ENCODE data around the gene PGAP2. TPM values are rescaled to one million over a fixed set of nuclear protein-coding genes. Genes with fewer than 3 reads are reported as not detected.

Gene PGAP2
- polyA plus RNA-seq, 1 donor (not counting 4 experiments of a cell fraction or from before 2014, with no cell fraction given), result 37.3 TPM

- dilution Hi-C loops (cut with MboI; ENCODE audit: extremely low pct_ligation_motif_present, low sequenced_read_pairs), result no loop called here
Observed at GRCh38 chr11:3775736-3776406, 32.5 kb upstream of the PGAP2 start.

GRCh38 chr11:3781423-3781822 is 26.9 kb upstream of the PGAP2 start:
- H3K4me1 ChIP-seq (ENCODE audit: control insufficient read depth, extremely low read depth, insufficient read depth, low read length), result no peaks in the 10 kb centered on the region
- H3K27me3 ChIP-seq (ENCODE audit: control insufficient read depth, extremely low read depth, insufficient read depth, low read length), result no peaks in the 10 kb centered on the region
- dilution Hi-C loops (cut with MboI; ENCODE audit: extremely low pct_ligation_motif_present, low sequenced_read_pairs), result no loop called here
- H3K79me2 ChIP-seq (ENCODE audit: control insufficient read depth, insufficient read depth, low read length), result peaks cover 61% of the 10 kb centered on the region
- H3K4me3 ChIP-seq (ENCODE audit: control insufficient read depth in 2 of 3, extremely low read depth in 1 of 3, insufficient read depth in 2 of 3, low read depth in 1 of 3, low read length in 3 of 3), result no peak overlapping the region
- H2AFZ ChIP-seq (ENCODE audit: control insufficient read depth, low read length), result no peak overlapping the region
- DNase-seq (ENCODE audit: low read depth, low spot score) (no peak), FAIRE-seq (no peak)
- H3K27ac ChIP-seq (ENCODE audit: control insufficient read depth, insufficient read depth, low read length), result peak overlapping the region; percentile 31
- peaks cover 12 to 14% of the 10 kb centered on the region in 2 experiments for H3K36me3 ChIP-seq (ENCODE audit: control insufficient read depth in 2 of 2, extremely low read depth in 1 of 2, insufficient read depth in 2 of 2, low read length in 2 of 2)
- no peak overlapping the region for H3K4me2 ChIP-seq (ENCODE audit: control insufficient read depth, extremely low read depth, insufficient read depth, low read depth, low read length)
- no peak overlapping the region for H3K9ac ChIP-seq (ENCODE audit: control insufficient read depth, extremely low read depth, insufficient read depth, low read length)
- TF ChIP-seq CTCF (optimal IDR thresholded peaks at IDR 0.05 in 1 of 3, IDR thresholded peaks at IDR 0.05 in 1 of 3, conservative IDR thresholded peaks at IDR 0.05 in 1 of 3; ENCODE audit: extremely low read depth in 1 of 3, insufficient read depth in 2 of 3, low read length in 3 of 3) (no peak), EZH2 (IDR thresholded peaks at IDR 0.05; ENCODE audit: low read length) (no peak)
- no peaks in the 10 kb centered on the region for H3K9me1 ChIP-seq (ENCODE audit: control insufficient read depth, extremely low read depth, insufficient read depth, low read length)
- H4K20me1 ChIP-seq (ENCODE audit: control insufficient read depth, extremely low read depth, insufficient read depth, low read length), result peaks cover 4% of the 10 kb centered on the region
- H3K9me3 ChIP-seq (ENCODE audit: control insufficient read depth, low read depth, low read length), result no peaks in the 10 kb centered on the region

More at GRCh38 chr11:3775736-3776406, 32.5 kb upstream of the PGAP2 start:
- Histone ChIP-seq H3K9ac (ENCODE audit: control insufficient read depth, extremely low read depth, insufficient read depth, low read length) (no peak overlapping the region), H3K27ac (ENCODE audit: control insufficient read depth, insufficient read depth, low read length) (no peak overlapping the region), H3K79me2 (ENCODE audit: control insufficient read depth, insufficient read depth, low read length) (peaks cover 13% of the 10 kb centered on the region), H3K36me3 (ENCODE audit: control insufficient read depth in 2 of 2, extremely low read depth in 1 of 2, insufficient read depth in 2 of 2, low read length in 2 of 2) (peaks cover 25 to 29% of the 10 kb centered on the region in 2 experiments), H2AFZ (ENCODE audit: control insufficient read depth, low read length) (no peak overlapping the region), H3K9me3 (ENCODE audit: control insufficient read depth, low read depth, low read length) (no peaks in the 10 kb centered on the region), H3K4me1 (ENCODE audit: control insufficient read depth, extremely low read depth, insufficient read depth, low read length) (no peaks in the 10 kb centered on the region), H3K4me2 (ENCODE audit: control insufficient read depth, extremely low read depth, insufficient read depth, low read depth, low read length) (no peak overlapping the region), H3K4me3 (ENCODE audit: control insufficient read depth in 2 of 3, extremely low read depth in 1 of 3, insufficient read depth in 2 of 3, low read depth in 1 of 3, low read length in 3 of 3) (no peak overlapping the region), H3K27me3 (ENCODE audit: control insufficient read depth, extremely low read depth, insufficient read depth, low read length) (no peaks in the 10 kb centered on the region), H4K20me1 (ENCODE audit: control insufficient read depth, extremely low read depth, insufficient read depth, low read length) (no peaks in the 10 kb centered on the region), H3K9me1 (ENCODE audit: control insufficient read depth, extremely low read depth, insufficient read depth, low read length) (no peaks in the 10 kb centered on the region)
- FAIRE-seq (no peak), DNase-seq (ENCODE audit: low read depth, low spot score) (no peak)
- TF ChIP-seq CTCF (optimal IDR thresholded peaks at IDR 0.05 in 1 of 3, IDR thresholded peaks at IDR 0.05 in 1 of 3, conservative IDR thresholded peaks at IDR 0.05 in 1 of 3; ENCODE audit: extremely low read depth in 1 of 3, insufficient read depth in 2 of 3, low read length in 3 of 3), result no peak
- TF ChIP-seq EZH2 (IDR thresholded peaks at IDR 0.05; ENCODE audit: low read length), result no peak
